Measurements from ENCODE around the gene BPGM.
A peak's percentile ranks its signal among the peaks of the same experiment; 100 is the strongest.

Gene BPGM

DNA sequence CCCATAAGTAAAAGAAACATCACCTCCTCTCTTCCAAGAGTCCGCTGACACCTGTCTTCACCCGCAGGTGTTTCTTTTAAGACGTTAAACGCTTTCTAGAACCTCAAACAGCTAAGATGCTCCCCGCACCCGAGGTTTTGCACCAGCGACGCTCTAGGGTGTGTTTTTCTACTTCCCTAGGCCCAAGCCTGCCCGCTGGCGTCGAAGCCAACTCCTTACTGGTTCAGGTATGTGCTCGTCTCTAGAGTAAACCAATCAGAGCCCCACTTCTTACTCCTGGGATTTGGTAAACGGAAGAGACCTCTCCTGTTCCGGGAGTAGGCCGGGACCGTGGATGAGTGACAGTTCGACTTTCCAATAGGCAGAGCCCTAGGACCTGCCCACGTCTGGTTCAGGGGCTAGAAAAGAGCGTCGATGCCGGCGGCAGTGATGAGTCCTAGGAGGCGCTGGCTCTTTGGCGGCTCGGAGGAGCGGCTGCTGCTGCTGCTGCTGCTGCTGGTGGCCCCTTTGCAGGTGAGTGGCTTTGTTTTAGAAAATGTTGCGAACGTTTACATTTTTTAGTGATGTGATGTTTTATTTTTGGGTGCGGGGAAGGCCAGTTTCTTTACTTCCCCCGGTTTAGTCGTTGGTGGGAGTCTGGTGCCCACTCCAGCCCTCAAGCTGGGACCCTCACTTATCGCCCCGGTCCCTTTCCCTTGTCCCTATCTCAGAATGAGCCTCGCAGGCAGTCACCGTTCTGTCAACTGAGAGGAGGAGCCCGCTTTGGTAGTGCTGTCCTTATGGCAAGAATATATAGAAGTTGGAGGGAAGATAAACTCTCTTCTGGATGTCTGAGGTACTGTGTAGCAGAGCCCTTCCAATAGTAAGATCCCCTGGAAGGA lies at the start of gene BPGM:
Gene BPGM, plus strand, starts transcription at position 429 of the 881 bp plus-strand sequence. CDS start 14,655 bp downstream, outside the sequence.
- DNase-seq (ENCODE audit: low read depth in 2 of 2): peak; percentile 94 to 95

DNA sequence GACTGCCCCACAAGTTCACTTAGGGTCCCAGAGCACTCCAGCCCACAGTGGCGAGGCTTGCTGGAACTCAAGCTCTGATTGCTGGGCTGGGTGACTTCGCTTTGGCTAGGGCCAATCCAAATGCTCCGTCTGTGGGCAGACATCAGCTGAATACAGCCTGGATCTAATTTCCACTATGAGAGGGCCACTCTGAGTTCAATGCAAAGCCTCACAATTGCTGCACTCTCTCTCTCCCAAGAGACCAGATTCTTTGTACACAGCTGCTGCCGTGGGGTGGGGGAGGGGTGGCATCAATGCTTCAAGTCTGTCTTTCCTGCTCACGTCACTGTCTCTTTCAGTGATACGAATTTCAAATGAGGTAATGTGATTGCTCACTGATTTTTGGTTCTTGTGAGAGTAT lies 47.3 kb upstream of the BPGM start:
- no peak for DNase-seq (ENCODE audit: low read depth in 2 of 2)

DNA sequence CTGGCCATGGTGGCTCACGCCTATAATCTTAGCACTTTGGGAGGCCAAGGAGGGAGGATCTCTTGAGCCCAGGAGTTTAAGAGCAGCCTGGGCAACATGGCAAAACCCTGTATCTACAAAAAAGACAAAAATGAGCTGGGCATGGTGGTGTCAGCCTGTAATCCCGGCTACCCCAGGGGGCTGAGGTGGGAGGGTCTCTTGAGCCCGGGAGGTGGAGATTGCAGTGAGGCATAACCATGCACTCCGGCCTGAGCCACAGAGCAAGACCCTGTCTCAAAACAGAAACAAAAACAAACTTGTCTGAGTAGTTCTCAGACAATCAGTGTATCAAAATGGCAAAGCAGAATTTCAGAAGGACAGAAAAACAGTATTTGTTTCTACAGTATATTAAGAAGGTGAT lies 45.2 kb upstream of the BPGM start:
- no peak for DNase-seq (ENCODE audit: low read depth in 2 of 2)

DNA sequence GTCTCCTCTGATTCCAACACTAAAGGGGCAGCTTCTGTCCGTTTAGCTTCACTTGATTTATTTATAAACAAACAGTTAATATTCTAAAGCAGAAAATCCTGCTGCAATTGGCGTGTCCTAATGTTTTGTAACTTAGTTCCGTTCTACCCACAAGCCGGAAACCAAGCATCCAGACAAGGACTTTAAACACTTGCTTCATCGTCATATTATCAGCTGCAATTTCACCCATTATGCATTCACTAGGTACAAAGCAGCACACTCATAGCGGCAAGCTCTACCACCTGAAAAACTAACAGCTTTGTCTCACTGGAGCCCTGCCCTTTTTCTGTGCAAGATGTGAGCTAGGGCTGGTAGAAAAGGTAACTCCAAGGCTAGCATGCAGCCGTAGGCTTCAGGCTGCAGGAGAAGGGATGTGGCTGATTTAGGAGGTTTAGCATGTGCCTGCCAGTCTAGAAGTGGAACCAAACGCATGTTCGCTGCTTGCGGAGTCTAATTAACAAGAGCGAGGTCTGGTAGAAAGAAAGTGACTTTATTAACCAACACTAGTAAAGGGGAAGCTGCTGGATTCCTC lies 43.7 kb upstream of the BPGM start:
- DNase-seq (ENCODE audit: low read depth in 2 of 2): no peak

DNA sequence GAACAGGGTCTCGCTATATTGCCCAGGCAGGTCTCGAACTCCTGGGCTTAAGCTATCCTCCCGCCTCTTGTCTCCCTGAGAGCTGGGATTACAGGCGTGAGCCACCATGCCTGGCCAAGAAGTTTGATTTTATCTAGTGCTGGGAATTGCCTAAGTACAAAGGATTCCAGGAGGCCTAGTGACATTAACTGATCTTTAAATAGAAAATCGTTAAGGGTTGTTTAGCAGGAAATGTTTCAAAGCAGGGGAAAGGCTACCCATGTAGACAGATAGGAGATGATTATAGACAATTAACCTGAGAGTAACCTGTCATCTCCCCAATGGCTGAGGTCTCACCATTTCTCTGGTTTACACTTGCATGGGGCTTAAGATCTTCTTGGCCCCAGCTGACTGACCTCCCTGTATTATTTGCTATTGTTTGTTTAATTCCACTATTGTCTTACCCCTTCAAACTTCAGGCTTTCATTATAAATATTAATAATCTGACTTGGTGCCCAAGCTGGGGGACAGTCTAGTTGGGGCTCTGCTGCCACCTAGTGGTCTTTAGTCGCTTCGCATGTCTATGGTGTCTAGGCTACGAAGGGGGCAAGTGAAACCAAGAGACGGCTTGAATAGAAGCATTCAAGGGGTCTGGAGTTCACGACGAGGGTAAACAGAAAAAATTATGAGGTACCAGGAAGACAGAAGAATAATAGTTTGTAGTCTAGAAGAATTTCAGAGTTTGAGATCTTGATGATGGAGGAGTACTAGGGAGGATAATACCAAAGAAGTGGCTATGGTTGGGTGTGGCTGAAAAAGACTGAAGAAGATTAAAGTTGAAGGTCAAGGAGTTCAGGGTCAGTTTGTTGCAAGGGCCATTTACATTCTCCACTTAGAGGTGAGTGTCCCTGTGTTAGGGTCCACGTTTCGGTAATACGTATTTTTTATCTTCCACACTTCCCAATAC lies 40.4 kb upstream of the BPGM start:
- peak; percentile 17 to 40 for DNase-seq (ENCODE audit: low read depth in 2 of 2)

DNA sequence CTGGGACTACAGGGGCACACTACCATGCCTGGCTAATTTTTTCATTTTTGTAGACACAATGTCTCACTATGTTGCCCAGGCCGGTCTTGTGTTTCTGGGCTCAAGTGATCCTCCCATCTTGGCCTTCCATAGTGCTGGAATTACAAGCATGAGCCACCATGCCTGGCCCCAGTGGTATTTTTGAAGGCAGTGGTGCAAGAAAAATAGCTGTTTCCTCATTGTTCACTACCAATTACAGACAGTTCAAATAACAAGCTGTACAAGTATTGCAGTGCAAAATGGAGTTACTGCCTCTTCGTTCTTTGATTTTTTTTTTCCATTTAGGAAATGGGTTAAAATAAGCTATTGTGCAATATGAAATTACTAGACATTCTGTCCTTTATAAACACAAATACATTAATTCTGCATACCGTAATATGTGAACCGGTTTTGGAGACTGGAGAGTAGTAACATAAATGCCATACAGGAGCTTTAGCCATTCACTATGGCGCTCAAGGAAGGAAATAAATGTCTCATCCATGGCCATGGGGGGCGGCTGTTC lies 35.0 kb upstream of the BPGM start:
- DNase-seq (ENCODE audit: low read depth in 2 of 2): no peak

DNA sequence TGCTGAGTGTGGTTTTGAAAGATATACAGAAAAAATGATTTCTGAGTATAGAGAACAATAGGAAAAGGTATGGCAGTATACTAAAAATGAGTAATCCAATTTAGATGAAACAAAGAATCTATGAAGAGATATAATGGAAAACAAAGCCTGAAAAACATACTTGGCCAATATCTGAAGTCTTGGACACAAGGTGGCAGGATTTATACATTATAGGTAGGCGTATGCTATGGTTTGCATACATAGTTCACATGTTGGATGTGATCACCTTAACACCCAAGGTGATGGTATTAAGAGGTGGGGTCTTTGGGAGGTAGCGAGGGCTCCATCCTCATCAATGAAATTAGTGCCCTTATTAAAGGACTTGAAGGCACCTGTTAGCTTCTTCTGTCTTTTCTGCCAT lies 34.5 kb upstream of the BPGM start:
- no peak for DNase-seq (ENCODE audit: low read depth in 2 of 2)

DNA sequence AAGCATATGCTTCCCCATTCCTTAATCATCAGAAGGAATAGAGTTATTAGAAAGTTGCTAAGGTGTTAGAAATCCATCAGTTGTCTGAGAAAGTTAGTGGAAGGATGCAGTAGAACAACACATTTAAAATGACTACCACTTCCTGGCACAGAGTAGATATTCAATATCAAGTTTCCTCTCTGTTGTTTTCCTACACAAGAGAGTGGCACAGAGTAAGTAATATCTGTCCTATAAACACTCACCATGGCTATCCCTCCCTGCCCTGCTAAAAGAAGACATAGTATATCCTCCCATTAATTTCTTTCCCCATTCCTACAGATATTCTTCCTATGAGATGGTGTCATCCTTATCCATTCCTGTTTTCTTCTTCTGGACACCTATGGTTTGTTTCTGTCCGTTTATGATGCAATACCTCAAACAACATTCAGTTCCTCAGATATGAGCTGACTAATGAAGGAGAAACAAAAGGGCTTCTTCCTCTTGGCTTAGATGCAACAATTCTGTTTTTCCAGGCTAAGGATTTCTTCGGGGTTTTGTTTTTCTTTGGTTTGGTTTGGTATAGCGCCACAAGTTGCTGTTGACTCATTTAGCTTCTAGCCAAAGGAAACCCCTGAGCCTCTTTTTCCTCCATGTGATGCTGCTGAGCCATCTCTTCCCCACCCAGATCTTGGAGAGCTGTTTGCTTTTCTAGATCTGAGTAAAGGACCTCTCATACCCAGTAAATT lies 32.9 kb upstream of the BPGM start:
- DNase-seq (ENCODE audit: low read depth in 2 of 2): peak; percentile 5 to 22

DNA sequence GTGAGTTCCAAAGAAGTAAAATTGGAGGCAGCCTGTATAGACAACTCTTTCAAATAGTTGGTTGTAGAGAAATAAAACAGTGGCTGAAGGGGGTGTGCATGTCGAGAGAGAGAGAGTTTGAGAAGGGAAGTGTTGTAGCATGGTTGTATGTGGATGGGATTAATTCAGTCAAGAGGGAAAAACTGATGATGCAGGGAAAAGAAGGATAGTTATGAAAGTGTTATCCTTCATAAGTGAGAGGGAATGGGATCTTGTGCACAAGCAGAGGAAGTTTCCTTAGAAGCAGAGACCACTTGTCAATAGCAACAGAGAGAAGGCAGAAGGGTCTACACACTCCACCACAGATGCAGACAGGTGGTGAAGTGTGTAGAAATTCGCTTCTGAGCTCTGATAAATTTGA lies 30.0 kb upstream of the BPGM start:
- DNase-seq (ENCODE audit: low read depth in 2 of 2): no peak

DNA sequence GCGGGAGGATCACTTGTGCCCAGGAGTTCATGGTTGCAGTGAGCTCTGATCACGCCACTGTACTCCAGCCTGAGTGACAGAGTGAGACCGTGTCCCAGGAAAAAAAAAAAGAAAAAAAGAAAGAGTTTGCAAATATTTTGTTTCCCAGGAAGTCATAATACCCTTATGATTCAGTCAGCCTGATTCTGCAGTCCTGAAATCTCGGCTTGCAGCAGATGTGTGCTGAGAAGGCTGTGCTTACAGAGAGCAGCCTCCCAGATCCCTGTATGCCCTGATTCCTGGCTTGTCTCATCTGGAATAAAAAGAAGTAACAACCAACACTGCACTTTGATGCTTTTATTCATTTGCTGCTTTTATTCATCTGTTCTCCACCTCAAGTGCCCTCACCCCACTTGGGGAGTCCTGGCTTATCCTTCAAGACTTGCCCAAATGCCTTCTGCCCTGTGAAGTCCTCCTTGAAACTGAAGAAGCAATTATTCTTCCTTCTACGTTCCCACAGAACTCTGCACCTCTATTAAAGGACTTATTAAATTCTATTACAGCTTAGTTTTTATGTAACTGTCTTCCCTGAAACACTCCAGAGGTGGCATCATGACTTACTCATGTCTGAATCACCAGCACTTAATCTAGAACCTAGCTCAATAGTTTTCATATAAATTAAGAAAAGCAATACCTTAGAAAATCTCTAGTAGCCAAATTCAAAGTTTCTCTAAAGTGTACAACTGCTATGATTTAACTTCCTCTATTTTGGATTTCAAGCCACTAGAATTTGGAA lies 27.7 kb upstream of the BPGM start:
- no peak for DNase-seq (ENCODE audit: low read depth in 2 of 2)

DNA sequence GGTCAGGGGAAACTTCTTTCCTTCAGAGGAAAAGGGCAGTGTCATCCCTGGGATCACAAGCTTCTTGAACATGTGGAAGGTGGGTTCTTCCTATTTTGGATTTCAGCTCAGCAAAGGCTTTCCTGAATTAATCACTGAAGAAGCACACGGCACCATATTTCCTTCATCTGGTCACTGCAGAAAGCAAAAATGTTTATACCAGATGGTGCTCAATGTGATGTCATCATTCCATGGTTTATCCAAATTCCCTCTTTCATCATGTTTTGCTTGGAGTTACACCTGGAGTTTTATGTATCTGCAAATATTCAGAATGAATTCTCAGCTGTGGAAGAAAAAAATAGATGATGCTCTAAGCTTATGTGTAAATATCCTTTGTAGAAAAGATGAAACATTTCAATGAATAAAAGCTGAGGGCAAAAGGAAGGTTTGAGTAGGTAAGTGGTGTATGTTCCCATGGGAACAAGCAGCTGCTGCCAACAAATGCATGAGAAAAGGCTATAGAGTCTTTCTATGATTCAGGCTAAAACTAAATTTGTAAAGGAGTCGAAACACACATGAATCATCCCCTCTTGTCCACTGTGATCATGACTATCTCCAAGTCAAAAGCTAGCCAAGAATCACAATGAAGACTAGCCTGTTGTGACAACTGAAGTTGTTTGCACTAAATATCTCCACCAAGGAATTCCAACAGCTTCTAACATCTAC lies 26.9 kb upstream of the BPGM start:
- DNase-seq (ENCODE audit: low read depth in 2 of 2): no peak

DNA sequence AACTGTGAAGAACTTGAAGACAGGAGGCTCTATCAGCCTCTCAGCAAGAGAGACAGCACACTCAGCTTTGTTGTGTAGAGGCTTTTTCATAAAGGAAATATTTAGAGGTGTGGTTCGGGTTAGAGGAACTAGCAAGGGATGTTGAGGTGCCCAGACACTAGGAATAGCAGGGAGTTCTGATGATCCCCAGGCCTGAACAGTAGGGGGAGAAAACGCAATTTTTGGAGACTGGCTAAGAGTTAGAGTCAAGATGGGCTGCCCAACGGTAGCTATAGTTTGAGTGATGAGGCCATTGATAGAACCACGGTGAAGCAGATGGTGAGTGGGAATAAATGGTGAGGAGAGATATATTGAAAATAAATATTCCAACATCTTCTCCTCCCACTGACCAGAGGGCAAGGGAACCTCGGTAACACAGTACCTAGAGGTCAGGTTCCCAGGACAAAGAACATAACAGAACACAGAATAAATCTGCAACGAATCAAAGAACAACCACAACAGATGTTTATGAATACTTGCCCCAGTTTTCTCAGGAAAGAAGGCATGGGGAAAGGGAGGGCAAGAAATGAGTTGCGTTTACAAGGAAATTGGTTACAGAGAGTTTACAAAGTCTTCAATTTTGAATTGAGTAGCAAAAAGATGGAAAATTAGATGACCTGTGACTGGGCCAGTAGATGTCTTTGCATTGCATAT lies 24.2 kb upstream of the BPGM start:
- no peak for DNase-seq (ENCODE audit: low read depth in 2 of 2)

DNA sequence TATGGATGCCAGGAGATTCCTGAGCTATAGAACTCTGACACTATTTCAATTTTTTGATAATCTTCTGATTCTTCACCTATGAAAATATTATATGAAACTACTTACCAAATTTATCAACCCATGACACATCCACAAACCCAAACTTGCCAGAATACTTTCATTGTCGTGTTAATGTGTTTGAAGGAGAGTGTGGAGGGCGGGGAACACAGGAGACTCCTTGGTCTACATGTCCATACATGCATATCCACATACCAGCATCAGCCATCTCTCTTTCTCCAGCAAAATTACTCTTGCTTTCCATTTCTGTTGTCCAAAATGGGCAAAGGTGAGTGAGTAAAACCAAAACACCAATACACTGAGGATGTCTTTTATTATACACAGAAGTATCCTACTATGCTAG lies 23.5 kb upstream of the BPGM start:
- DNase-seq (ENCODE audit: low read depth in 2 of 2): no peak

DNA sequence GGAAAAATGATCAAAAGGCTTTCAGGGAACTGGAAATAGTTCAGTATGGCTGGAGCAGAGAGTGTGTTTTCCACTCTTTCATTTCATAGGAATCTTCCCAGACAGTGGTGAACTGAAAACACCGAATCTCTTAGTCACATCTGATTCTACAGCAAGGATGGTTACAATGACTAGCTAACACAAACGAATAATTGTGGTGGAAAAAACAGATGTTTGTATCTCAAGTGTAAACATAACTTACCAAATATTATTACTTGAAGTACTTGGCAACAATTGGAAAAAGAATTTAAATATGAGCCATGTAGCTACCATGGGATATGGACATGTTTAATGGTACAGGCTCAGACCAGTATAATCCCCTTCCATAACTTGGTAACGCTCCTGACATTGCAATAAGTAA lies 21.1 kb upstream of the BPGM start:
- DNase-seq (ENCODE audit: low read depth in 2 of 2): no peak

DNA sequence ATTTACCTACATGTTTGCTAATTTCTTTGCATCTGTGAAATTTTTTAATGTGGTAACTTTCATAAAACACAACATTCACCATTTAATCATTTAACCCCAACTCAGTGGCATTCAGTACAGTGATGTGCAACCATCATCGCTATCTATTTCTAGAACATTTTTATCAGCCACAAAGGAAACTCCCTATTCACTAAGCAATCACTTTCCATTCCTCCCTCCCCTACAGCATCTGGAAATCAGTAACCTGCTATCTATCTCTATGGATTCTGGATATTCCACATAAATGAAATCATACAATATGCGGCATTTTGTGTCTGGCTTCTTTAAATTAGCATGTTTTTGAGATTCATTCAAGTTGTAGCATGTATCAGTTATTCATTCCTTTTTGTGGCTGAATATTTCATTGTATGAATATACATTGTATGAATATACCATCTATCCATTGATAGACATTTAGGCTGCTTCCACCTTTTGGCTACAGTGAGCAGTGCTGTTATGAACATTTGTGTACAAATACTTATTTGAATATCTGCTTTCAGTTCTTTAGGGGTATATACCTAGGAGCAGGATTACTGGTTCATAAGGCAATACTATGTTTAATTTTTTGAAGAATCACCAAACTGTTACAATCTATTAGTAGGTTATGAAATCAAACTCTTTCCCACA lies 19.4 kb upstream of the BPGM start:
- DNase-seq (ENCODE audit: low read depth in 2 of 2): no peak

DNA sequence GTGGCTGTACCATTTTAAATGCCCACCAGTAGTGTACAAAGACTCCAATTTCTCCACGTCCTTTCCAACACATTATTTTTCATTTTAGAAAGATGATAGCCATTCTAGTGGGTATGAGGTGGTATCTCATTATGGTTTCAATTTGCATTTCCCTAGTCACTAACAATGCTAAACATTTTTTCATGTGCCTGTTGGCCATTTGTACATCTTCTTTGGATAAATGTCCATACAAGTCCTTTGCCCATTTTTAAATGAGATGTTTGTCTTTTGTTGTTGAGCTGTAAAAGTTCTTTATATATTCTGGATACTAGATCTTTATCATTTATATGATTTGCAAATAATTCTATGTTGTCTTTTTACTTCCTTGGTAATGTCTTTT lies 18.9 kb upstream of the BPGM start:
- DNase-seq (ENCODE audit: low read depth in 2 of 2): no peak

DNA sequence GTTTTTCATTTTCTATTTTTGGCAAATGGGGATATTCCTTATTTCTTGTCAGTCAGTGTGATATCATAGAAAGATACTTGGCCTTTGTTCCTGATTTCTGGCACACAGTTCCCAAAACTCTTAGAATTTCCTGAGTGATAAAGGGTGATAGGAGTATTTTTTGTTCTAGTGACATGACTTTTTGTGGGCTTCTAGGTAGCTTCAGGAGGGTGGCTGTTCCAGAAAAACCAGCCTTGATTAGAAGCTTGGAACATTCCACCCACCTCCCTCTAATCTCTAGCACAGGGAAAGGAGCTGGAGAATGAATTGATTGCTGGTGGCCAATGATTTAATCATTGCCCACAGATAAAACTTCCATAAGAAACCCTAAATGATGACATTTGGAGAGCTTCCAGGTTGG lies 17.2 kb upstream of the BPGM start:
- no peak for DNase-seq (ENCODE audit: low read depth in 2 of 2)

DNA sequence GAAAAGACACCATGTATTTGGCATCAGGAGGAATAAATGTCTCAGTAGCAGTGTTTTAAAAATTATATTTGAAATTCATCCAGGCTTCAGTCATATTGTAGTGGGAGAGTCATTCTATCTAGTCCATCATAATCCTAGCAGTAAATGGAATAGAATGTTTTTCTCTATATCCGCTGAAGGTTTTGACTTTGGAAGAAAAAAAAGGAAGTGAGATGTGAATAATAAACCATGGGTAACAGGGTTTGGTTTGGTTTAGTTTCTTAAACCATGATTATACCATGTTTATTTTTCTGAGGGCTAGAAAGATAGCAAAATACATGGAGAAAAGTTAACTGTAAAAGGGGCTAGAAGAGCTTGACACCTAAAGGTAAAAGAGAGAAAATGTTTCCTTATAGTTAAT lies 16.4 kb upstream of the BPGM start:
- no peak for DNase-seq (ENCODE audit: low read depth in 2 of 2)

DNA sequence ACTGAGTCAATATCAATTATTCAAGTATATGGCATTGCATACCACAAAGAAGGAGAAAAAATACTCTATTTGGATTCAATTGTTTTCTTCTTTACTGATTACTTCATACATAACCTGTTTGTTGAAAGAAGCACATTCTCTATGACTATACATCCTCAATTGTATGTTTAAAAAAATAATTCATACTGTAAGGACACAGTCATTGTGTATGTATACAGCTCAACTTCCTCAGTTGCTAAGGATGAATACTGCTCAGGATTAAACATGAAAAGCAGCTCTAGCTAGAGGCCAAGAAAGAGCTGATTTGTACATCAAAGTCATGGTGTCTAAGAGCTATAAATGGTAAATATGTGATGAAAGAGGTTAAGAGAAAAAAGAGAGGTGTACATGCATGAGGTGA lies 15.8 kb upstream of the BPGM start:
- no peak for DNase-seq (ENCODE audit: low read depth in 2 of 2)
